ENCODE results near the gene CYP27B1. TPM values are rescaled to one million over a fixed set of nuclear protein-coding genes. Genes with fewer than 3 reads are reported as not detected.

The CYP27B1 gene, protein sequence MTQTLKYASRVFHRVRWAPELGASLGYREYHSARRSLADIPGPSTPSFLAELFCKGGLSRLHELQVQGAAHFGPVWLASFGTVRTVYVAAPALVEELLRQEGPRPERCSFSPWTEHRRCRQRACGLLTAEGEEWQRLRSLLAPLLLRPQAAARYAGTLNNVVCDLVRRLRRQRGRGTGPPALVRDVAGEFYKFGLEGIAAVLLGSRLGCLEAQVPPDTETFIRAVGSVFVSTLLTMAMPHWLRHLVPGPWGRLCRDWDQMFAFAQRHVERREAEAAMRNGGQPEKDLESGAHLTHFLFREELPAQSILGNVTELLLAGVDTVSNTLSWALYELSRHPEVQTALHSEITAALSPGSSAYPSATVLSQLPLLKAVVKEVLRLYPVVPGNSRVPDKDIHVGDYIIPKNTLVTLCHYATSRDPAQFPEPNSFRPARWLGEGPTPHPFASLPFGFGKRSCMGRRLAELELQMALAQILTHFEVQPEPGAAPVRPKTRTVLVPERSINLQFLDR
- total RNA-seq, result 1 to 10 TPM in 1 of 2 donors, under 1 TPM in 1; 0.94 to 1.5 TPM
- polyA plus RNA-seq, result under 1 TPM in 1 of 2 donors, not detected in 1; 0.28 TPM
- long read RNA-seq, donor 1, result 0 reads
- long read RNA-seq, donor 2, result 0 reads

- Histone ChIP-seq H3K27me3 (ENCODE audit: control insufficient read depth in 1 of 2, insufficient read depth in 2 of 2, low read length in 1 of 2) (no peaks in the 10 kb centered on the region), H3K27ac (ENCODE audit: low read depth in 1 of 2, low read length in 2 of 2) (no peak within 1 kb of the TSS), H3K4me1 (ENCODE audit: control insufficient read depth in 1 of 2, insufficient read depth in 2 of 2, low read length in 2 of 2) (no peaks in the 10 kb centered on the region), H3K36me3 (ENCODE audit: control insufficient read depth in 1 of 2, insufficient read depth in 2 of 2, low read length in 1 of 2) (no peaks in the 10 kb centered on the region), H3K4me3 (ENCODE audit: low read length in 2 of 2) (peak within 1 kb of the TSS in 1 of 2 donors; percentile 10), H3K9me3 (ENCODE audit: control insufficient read depth, low read length) (no peaks in the 10 kb centered on the region)
- ATAC-seq (ENCODE audit: low FRiP score), result peak; percentile 17
- intact Hi-C loops (cut with DNase I), result no loop called here
- peak in 1 of 2 donors; percentile 83 for DNase-seq
- WGBS, 2 donors, result 4% methylated on average over 38 of the region's 38 CpGs
Observed at GRCh38 chr12:57766464-57767304, at the start of gene CYP27B1. Gene CYP27B1, minus strand, starts transcription at chr12:57767078. Its CDS starts 37 bp downstream, at chr12:57767041.

GRCh38 chr12:57816001-57816854 lies 49.4 kb upstream of the CYP27B1 start:
- intact Hi-C loops (cut with DNase I), result no loop called here
- no peaks in the 10 kb centered on the region for H3K4me1 ChIP-seq (ENCODE audit: control insufficient read depth in 1 of 2, insufficient read depth in 2 of 2, low read length in 2 of 2)
- 58 to 60% methylated on average over 3 of the region's 3 CpGs for WGBS, 2 donors

GRCh38 chr12:57815177-57816000 lies 48.5 kb upstream of the CYP27B1 start:
- no peaks in the 10 kb centered on the region for H3K9me3 ChIP-seq (ENCODE audit: control insufficient read depth, low read length)
- H3K4me1 ChIP-seq (ENCODE audit: control insufficient read depth in 1 of 2, insufficient read depth in 2 of 2, low read length in 2 of 2), result no peaks in the 10 kb centered on the region
- no peak for DNase-seq
- no peak overlapping the region for H3K27ac ChIP-seq (ENCODE audit: low read depth in 1 of 2, low read length in 2 of 2)
- no peak overlapping the region for H3K4me3 ChIP-seq (ENCODE audit: low read length in 2 of 2)
- 69 to 77% methylated on average over 12 to 13 of the region's 13 CpGs for WGBS, 2 donors
- intact Hi-C loops (cut with DNase I), result no loop called here
- no peak for ATAC-seq (ENCODE audit: low FRiP score)
- H3K36me3 ChIP-seq (ENCODE audit: control insufficient read depth in 1 of 2, insufficient read depth in 2 of 2, low read length in 1 of 2), result peaks cover 2 to 3% of the 10 kb centered on the region in 2 donors
- H3K27me3 ChIP-seq (ENCODE audit: control insufficient read depth in 1 of 2, insufficient read depth in 2 of 2, low read length in 1 of 2), result no peaks in the 10 kb centered on the region

More at GRCh38 chr12:57816001-57816854, 49.4 kb upstream of the CYP27B1 start:
- DNase-seq, result no peak
- Histone ChIP-seq H3K36me3 (ENCODE audit: control insufficient read depth in 1 of 2, insufficient read depth in 2 of 2, low read length in 1 of 2) (peaks cover 3 to 4% of the 10 kb centered on the region in 2 donors), H3K27ac (ENCODE audit: low read depth in 1 of 2, low read length in 2 of 2) (no peak overlapping the region), H3K4me3 (ENCODE audit: low read length in 2 of 2) (no peak overlapping the region), H3K27me3 (ENCODE audit: control insufficient read depth in 1 of 2, insufficient read depth in 2 of 2, low read length in 1 of 2) (no peaks in the 10 kb centered on the region), H3K9me3 (ENCODE audit: control insufficient read depth, low read length) (no peaks in the 10 kb centered on the region)
- no peak for ATAC-seq (ENCODE audit: low FRiP score)

GRCh38 chr12:57813971-57814772 lies 47.3 kb upstream of the CYP27B1 start:
- Histone ChIP-seq H3K27ac (ENCODE audit: low read depth in 1 of 2, low read length in 2 of 2) (no peak overlapping the region), H3K4me3 (ENCODE audit: low read length in 2 of 2) (no peak overlapping the region), H3K9me3 (ENCODE audit: control insufficient read depth, low read length) (no peaks in the 10 kb centered on the region), H3K36me3 (ENCODE audit: control insufficient read depth in 1 of 2, insufficient read depth in 2 of 2, low read length in 1 of 2) (peaks cover 2 to 3% of the 10 kb centered on the region in 2 donors), H3K27me3 (ENCODE audit: control insufficient read depth in 1 of 2, insufficient read depth in 2 of 2, low read length in 1 of 2) (no peaks in the 10 kb centered on the region), H3K4me1 (ENCODE audit: control insufficient read depth in 1 of 2, insufficient read depth in 2 of 2, low read length in 2 of 2) (no peaks in the 10 kb centered on the region)
- DNase-seq (peak in 1 of 2 donors; percentile 64), ATAC-seq (ENCODE audit: low FRiP score) (no peak)
- intact Hi-C loops (cut with DNase I), result no loop called here
- WGBS, 2 donors, result 32 to 44% methylated on average over 16 to 17 of the region's 17 CpGs

DNA sequence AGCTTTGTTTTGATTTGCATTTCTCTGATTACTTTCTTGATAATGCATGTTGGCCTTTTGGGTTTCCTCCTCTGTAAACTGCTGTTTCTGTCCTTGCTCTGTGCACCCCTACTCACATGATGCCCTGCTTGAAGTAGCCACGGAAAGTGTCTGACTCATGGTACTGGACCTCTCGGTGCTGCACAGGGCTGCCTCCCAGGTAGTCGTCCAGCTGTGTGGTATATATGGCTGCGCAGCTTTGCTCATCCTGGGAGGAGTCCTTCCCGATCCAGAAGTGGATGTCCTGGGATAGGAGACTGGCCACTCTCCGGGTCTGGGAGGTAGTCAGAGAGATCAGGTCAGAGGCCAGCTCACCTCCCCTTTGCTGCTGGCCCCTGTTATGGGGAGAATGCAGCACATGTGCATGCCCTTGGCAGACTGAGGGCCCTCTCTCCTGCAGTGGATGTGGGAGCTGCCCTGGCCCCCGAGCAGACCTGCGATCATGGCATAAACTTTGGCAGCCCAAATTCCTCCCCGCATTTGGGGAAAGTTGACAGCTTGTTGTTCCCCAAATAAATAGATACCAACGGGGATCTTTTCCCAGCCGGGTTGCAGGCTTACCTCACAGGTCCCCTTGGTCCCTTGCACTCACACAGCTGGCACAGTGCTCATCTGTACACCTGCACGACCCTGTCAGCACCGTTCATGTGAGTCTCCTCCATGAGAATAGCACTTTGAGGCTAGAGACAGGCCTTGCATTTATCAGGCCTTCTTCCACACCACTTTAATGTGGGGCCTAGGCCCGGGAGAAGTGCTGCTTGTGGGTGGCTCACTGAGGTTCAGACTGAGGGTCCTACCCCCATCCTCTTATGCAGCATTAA lies 46.5 kb upstream of the CYP27B1 start:
- WGBS, 2 donors, result 56 to 57% methylated on average over 14 of the region's 14 CpGs
- H3K27ac ChIP-seq (ENCODE audit: low read depth in 1 of 2, low read length in 2 of 2), result no peak overlapping the region
- H3K4me3 ChIP-seq (ENCODE audit: low read length in 2 of 2), result no peak overlapping the region
- no peak for DNase-seq
- ATAC-seq (ENCODE audit: low FRiP score), result no peak
- intact Hi-C loops (cut with DNase I), result no loop called here
- peaks cover 0 to 3% of the 10 kb centered on the region in 2 donors for H3K36me3 ChIP-seq (ENCODE audit: control insufficient read depth in 1 of 2, insufficient read depth in 2 of 2, low read length in 1 of 2)
- no peaks in the 10 kb centered on the region for H3K9me3 ChIP-seq (ENCODE audit: control insufficient read depth, low read length)
- no peaks in the 10 kb centered on the region for H3K4me1 ChIP-seq (ENCODE audit: control insufficient read depth in 1 of 2, insufficient read depth in 2 of 2, low read length in 2 of 2)
- no peaks in the 10 kb centered on the region for H3K27me3 ChIP-seq (ENCODE audit: control insufficient read depth in 1 of 2, insufficient read depth in 2 of 2, low read length in 1 of 2)

DNA sequence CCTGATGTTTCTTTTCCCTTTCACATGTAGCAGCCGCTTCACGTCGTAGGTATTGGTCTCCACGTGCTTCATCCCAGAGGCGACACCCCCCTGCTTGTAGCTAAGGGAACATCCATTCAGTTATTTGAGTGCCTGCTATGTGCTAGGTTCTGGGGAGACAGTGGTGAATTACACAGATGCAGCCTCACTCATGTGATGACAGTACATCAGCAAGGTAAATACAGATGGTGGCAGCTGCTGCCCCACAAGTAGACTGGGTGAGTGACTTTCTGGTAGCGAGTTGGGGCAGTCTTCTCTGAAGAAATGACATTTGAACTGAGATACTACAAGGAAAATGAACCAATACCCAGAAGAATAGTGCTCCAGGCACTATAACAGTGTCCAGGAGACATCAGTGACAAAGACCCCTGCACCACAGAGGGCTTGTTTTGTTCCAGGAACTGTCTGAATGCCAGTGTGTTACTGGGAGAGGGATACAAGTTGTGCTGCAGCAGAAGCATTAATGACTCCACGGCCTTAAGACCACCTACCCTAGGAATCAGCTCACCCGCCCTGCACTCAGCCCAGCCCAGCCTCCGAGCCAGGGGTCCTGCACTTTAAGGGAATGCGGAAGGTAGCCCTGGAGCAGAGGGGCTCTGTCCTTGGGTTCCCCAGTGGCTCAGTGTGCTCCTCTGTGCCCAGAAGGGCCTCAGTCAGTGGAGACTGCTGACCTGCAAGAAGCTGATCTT lies 44.3 kb upstream of the CYP27B1 start:
- 85 to 91% methylated on average over 10 of the region's 10 CpGs for WGBS, 2 donors
- Histone ChIP-seq H3K4me1 (ENCODE audit: control insufficient read depth in 1 of 2, insufficient read depth in 2 of 2, low read length in 2 of 2) (no peaks in the 10 kb centered on the region), H3K27me3 (ENCODE audit: control insufficient read depth in 1 of 2, insufficient read depth in 2 of 2, low read length in 1 of 2) (no peaks in the 10 kb centered on the region), H3K36me3 (ENCODE audit: control insufficient read depth in 1 of 2, insufficient read depth in 2 of 2, low read length in 1 of 2) (peaks cover 2 to 4% of the 10 kb centered on the region in 2 donors), H3K4me3 (ENCODE audit: low read length in 2 of 2) (no peak overlapping the region), H3K27ac (ENCODE audit: low read depth in 1 of 2, low read length in 2 of 2) (no peak overlapping the region), H3K9me3 (ENCODE audit: control insufficient read depth, low read length) (no peaks in the 10 kb centered on the region)
- intact Hi-C loops (cut with DNase I), result no loop called here
- DNase-seq (no peak), ATAC-seq (ENCODE audit: low FRiP score) (no peak)
